HG03439 (cell line): ENCODE data around the gene KCTD14.
"Not testable (repeated sequence)": the region's sequence is repeated elsewhere in the genome, so short reads cannot be mapped to it uniquely, and the experiment has no call there.

Source experiments
- ATAC-seq: cut with Tn5 transposase; IDR thresholded peaks from one replicate; pipeline ENCODE4 v1.9.1; 2021; ENCODE audit warnings: mild to moderate bottlenecking, moderate library complexity; ENCODE audit not compliant: unreplicated experiment

Gene KCTD14

GRCh38 chr11:78048561-78048960 is 25.5 kb upstream of the KCTD14 start:
- ATAC-seq, result no peak

- no peak for ATAC-seq
These were observed 23.4 kb upstream of the KCTD14 start for GRCh38 chr11:78046486-78046854.

- peak; percentile 63 for ATAC-seq
These were observed 22.9 kb upstream of the KCTD14 start for GRCh38 chr11:78045851-78046485.

- ATAC-seq, result no peak
These were observed 21.6 kb upstream of the KCTD14 start for GRCh38 chr11:78044706-78045105.

- no peak for ATAC-seq
These were observed 18.9 kb upstream of the KCTD14 start for GRCh38 chr11:78041843-78042440.

GRCh38 chr11:78041380-78041719 is 18.3 kb upstream of the KCTD14 start:
- ATAC-seq, result not testable (repeated sequence)

GRCh38 chr11:78040691-78041379 is 17.8 kb upstream of the KCTD14 start:
- ATAC-seq, result no peak

- ATAC-seq, result peak; percentile 60
These were observed 17.0 kb upstream of the KCTD14 start for GRCh38 chr11:78039919-78040671.

GRCh38 chr11:78039391-78039918 is 16.4 kb upstream of the KCTD14 start:
- no peak for ATAC-seq

GRCh38 chr11:78038697-78039313 is 15.7 kb upstream of the KCTD14 start:
- no peak for ATAC-seq

GRCh38 chr11:78037825-78038620 is 14.9 kb upstream of the KCTD14 start:
- ATAC-seq, result no peak

GRCh38 chr11:78037056-78037455 is 14.0 kb upstream of the KCTD14 start:
- ATAC-seq, result no peak

- no peak for ATAC-seq
These were observed 13.2 kb upstream of the KCTD14 start for GRCh38 chr11:78036313-78036712.

- no peak for ATAC-seq
These were observed 11.5 kb upstream of the KCTD14 start for GRCh38 chr11:78034623-78035022.

- ATAC-seq, result no peak
These were observed 10.0 kb upstream of the KCTD14 start for GRCh38 chr11:78033040-78033439.

GRCh38 chr11:78032090-78032489 is 9.0 kb upstream of the KCTD14 start:
- ATAC-seq, result no peak

GRCh38 chr11:78031629-78032028 is 8.6 kb upstream of the KCTD14 start:
- no peak for ATAC-seq

GRCh38 chr11:78030429-78031325 is 7.6 kb upstream of the KCTD14 start:
- no peak for ATAC-seq

- ATAC-seq, result not testable (repeated sequence)
These were observed 5.3 kb upstream of the KCTD14 start for GRCh38 chr11:78028423-78028822.
